Parathyroid adenoma (tissue), 2 donors: Measurements from ENCODE around the gene C14orf39.
"Not testable (repeated sequence)": the region's sequence is repeated elsewhere in the genome, so short reads cannot be mapped to it uniquely, and the experiment has no call there.

Experiments used
- H2AFZ ChIP-seq: fragments of 300-600 bp; sonication (generic); one replicate; pipeline ENCODE4 v1.7.0; 2017; ENCODE audit warnings: antibody characterized with exemption, mild to moderate bottlenecking
- H3K27ac ChIP-seq: fragments of 300-600 bp; sonication (generic); one replicate; pipeline ENCODE4 v1.7.0; 2017
- H3K27me3 ChIP-seq: fragments of 300-600 bp; sonication (generic); one replicate; pipeline ENCODE4 v1.7.0; 2017; ENCODE audit warnings: low read length; ENCODE audit not compliant: control insufficient read depth, insufficient read depth
- H3K36me3 ChIP-seq: fragments of 300-600 bp; sonication (generic); one replicate; pipeline ENCODE4 v1.7.0; 2017; ENCODE audit warnings: low read length; ENCODE audit not compliant: control insufficient read depth, insufficient read depth
- H3K4me1 ChIP-seq: fragments of 300-600 bp; sonication (generic); one replicate; pipeline ENCODE4 v1.7.0; 2017; ENCODE audit warnings: control low read depth
- H3K4me2 ChIP-seq: fragments of 300-600 bp; sonication (generic); one replicate; pipeline ENCODE4 v1.7.0; 2017; ENCODE audit warnings: low read length
- H3K4me3 ChIP-seq: fragments of 300-600 bp; sonication (generic); one replicate; pipeline ENCODE4 v1.7.0; 2017; ENCODE audit warnings: low read depth, low read length
- H3K79me2 ChIP-seq: fragments of 300-600 bp; sonication (generic); one replicate; pipeline ENCODE4 v1.7.0; 2017; ENCODE audit warnings: control low read depth
- H3K9ac ChIP-seq: fragments of 300-600 bp; sonication (generic); one replicate; pipeline ENCODE4 v1.7.0; 2017; ENCODE audit warnings: mild to moderate bottlenecking
- H3K9me3 ChIP-seq: fragments of 300-600 bp; sonication (generic); one replicate; pipeline ENCODE4 v1.7.0; 2017; ENCODE audit warnings: low read length; ENCODE audit not compliant: control insufficient read depth
- TF ChIP-seq, protein P1 (sequence below): fragments of 300-600 bp; sonication (generic); IDR thresholded peaks from one replicate; pipeline ENCODE4 v1.7.0; 2017; ENCODE audit warnings: antibody characterized with exemption, mild to moderate bottlenecking
- donor health status: primary hyperparathyroidism.

Gene C14orf39

DNA sequence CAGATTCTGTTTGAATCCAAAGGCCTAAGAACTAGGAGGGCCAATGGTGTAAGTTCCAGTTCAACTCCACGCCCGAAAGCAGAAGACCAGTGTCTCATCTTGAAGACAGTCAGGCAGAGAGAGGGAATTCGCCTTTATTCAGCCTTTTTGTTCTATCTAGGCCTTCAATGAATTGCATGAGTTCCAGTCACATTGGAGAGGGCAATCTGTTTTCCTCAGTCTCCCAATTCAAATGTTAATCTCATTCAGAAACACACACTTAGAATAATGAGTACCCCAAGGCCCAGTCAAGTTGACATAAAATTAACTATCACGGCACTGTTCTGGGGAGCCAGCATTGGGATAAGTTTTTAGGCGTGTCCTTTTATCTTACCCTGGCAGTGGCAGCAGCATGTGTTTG, 65.8 kb downstream of the C14orf39 start:
- H3K27me3 ChIP-seq = no peaks in the 10 kb centered on the region
- H3K9me3 ChIP-seq = no peaks in the 10 kb centered on the region
- TF ChIP-seq, protein P1, sequence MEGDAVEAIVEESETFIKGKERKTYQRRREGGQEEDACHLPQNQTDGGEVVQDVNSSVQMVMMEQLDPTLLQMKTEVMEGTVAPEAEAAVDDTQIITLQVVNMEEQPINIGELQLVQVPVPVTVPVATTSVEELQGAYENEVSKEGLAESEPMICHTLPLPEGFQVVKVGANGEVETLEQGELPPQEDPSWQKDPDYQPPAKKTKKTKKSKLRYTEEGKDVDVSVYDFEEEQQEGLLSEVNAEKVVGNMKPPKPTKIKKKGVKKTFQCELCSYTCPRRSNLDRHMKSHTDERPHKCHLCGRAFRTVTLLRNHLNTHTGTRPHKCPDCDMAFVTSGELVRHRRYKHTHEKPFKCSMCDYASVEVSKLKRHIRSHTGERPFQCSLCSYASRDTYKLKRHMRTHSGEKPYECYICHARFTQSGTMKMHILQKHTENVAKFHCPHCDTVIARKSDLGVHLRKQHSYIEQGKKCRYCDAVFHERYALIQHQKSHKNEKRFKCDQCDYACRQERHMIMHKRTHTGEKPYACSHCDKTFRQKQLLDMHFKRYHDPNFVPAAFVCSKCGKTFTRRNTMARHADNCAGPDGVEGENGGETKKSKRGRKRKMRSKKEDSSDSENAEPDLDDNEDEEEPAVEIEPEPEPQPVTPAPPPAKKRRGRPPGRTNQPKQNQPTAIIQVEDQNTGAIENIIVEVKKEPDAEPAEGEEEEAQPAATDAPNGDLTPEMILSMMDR = no peak
- no peaks in the 10 kb centered on the region for H3K4me1 ChIP-seq
- H3K4me3 ChIP-seq = no peak overlapping the region
- H3K27ac ChIP-seq = no peak overlapping the region
- no peak overlapping the region for H3K9ac ChIP-seq
- no peaks in the 10 kb centered on the region for H3K79me2 ChIP-seq
- H2AFZ ChIP-seq = no peak overlapping the region
- H3K4me2 ChIP-seq = no peak overlapping the region
- H3K36me3 ChIP-seq = no peaks in the 10 kb centered on the region

DNA sequence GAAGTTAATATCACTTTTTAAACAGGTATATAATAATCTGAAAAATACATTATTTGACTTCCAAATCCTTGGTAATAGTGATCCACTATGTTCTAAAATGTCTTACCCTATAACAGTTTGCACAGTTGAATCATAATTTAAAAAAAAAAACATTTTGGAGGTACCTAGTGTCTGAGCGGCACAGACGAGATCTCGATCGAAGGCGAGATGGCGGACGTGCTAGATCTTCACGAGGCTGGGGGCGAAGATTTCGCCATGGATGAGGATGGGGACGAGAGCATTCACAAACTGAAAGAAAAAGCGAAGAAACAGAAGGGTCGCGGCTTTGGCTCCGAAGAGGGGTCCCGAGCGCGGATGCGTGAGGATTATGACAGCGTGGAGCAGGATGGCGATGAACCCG, 88.3 kb downstream of the C14orf39 start:
- H3K4me1 ChIP-seq, H3K9ac ChIP-seq, H3K4me3 ChIP-seq, H3K9me3 ChIP-seq, H3K79me2 ChIP-seq, H3K27me3 ChIP-seq, H3K4me2 ChIP-seq, H3K27ac ChIP-seq, H3K36me3 ChIP-seq, H2AFZ ChIP-seq: not testable (repeated sequence)

- Histone ChIP-seq H3K4me1 (no peaks in the 10 kb centered on the region), H3K9me3 (no peaks in the 10 kb centered on the region), H3K4me3 (no peak overlapping the region), H3K9ac (no peak overlapping the region), H3K4me2 (no peak overlapping the region), H3K79me2 (no peaks in the 10 kb centered on the region), H2AFZ (no peak overlapping the region), H3K27ac (no peak overlapping the region), H3K36me3 (no peaks in the 10 kb centered on the region), H3K27me3 (no peaks in the 10 kb centered on the region)
- TF ChIP-seq, protein P1 = no peak
These were observed 89.0 kb downstream of the C14orf39 start for GRCh38 chr14:60396718-60397343.
